GM18520 (cell line): ENCODE data around the gene MT1G.
A peak's percentile ranks its signal among the peaks of the same experiment; 100 is the strongest.
"Not testable (repeated sequence)": the region's sequence is repeated elsewhere in the genome, so short reads cannot be mapped to it uniquely, and the experiment has no call there.

Experiments used
- ATAC-seq: cut with Tn5 transposase; IDR thresholded peaks from one replicate; pipeline ENCODE4 v1.9.1; 2021; ENCODE audit not compliant: unreplicated experiment

Gene MT1G

DNA sequence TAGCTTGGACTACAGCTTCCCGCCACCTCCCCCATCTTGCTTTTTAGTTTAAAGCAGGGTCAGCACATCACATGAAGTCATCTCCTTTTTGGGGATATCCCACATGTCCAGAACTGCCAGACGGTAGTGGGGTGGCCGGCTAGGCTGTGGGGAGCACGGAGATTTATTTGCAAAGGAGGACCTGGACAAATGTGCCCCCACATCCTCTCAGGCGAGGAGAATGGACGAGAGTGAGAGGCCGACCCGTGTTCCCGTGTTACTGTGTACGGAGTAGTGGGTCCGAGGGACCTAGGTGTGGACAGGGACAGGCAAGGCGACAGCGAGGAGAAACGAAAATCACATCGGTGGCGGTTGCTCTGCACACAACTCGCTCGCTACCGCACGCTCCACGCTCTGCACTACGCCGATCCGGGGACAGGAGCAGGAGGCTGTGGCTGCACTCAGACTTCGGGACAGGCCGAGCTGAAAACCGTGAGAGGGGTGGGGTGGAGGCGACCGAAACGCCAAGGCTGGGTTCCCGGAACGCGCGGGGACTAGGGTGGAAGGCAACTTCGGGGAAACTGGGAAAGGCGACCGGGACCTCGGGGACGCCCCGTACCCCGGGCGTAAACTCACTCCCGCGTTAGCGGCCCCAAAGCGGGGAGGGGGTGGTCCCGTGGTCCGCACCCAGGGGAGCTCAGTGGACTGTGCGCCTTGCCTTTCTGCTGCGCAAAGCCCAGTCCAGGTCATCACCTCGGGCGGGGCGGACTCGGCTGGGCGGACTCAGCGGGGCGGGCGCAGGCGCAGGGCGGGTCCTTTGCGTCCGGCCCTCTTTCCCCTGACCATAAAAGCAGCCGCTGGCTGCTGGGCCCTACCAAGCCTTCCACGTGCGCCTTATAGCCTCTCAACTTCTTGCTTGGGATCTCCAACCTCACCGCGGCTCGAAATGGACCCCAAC is 29.8 kb downstream of the MT1G start, which contains the start of gene MT1A:
TSS of gene MT1A (plus strand) at position 853 of the 937 bp plus-strand sequence. CDS start at position 926, 73 bp downstream.
- ATAC-seq = no peak

- no peak for ATAC-seq
These were observed 31.1 kb downstream of the MT1G start for GRCh38 chr16:56636616-56637413.

- ATAC-seq = no peak
These were observed 32.4 kb downstream of the MT1G start for GRCh38 chr16:56635441-56635967.

DNA sequence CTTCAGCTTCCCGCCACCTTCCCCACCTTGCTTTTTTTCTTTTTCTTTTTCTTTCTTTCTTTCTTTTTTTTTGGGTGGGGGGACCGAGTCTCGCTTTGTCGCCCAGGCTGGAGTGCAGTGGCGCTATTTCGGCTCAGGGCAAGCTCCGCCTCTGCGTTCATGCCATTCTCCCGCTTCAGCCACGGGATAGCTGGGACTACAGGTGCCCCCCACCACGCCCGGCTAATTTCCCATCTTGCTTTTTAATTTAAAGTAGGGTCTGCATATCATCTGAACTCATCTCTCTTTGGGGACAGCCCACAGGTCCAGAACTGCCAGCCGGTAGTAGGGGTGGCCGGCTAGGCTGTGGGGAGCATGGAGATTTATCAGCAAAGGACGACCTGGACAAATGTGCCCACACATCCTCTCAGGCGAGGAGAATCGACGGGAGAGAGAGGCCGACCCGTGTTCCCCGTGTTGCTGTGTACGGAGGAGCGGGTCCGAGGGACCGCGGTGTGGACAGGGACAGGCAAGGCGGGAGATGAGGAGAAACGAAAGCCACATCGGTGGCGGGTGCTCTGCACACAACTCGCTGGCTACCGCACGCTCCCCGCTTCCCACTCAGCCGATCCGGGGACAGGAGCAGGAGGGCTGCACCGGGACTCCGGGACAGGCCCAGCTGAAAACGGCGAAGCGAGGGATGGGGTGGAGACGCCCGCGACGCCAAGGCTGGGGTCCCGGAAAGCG is 33.0 kb downstream of the MT1G start:
- no peak for ATAC-seq

DNA sequence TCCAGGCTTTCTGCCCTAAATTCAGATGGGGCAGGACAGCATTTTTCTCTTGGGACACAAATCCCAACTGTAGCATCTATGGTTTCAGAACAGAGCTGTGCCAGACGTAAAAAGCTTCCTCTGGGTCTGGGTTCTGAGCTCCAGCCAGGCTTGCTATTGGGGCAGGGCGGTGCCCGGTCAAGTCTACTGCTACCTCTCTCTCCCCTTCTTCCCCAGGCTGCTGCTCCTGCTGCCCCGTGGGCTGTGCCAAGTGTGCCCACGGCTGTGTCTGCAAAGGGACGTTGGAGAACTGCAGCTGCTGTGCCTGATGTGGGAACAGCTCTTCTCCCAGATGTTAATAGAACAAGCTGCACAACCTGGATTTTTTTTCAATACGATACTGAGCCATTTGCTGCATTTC is 34.3 kb downstream of the MT1G start:
- ATAC-seq = no peak

DNA sequence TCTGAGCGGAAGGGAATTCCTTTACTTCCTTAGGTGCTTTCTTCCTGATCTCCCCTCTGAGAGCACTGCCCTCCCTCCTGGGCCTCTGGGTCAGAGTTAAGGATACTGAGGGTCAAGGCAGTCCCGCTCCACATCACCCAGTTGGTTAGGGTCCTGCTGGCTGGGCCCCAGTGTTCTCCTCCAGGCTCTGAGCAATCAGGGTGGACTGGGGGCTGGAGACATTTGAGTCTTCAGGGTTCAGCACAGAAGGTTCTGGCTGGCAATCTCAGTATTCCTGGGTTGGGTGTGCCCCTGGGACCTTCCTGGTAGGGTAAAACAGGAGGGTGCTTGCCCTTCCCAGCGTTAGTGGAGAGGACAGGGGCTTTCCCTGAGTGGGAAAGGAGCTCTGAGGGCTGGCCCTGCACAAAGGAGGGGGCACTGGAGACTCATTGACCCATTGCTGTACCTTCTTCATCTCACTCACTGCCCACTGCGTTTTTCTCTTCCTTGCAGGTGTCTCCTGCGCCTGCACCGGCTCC is 35.0 kb downstream of the MT1G start:
- ATAC-seq = no peak

- no peak for ATAC-seq
These were observed 35.6 kb downstream of the MT1G start, which contains the start of gene MT1M for GRCh38 chr16:56632156-56632847. TSS of gene MT1M (plus strand) at chr16:56632659. CDS start at chr16:56632732, 73 bp downstream.

DNA sequence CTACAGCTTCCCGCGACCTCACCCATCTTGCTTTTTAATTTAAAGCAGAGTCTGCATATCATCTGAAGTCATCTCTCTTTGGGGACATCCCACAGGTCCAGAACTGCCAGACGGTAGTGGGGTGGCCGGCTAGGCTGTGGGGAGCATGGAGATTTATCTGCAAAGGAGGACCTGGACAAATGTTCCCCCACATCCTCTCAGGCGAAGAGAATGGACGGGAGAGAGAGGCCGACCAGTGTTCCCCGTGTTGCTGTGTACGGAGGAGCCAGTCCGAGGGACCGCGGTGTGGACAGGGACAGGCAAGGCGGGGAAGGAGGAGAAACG is 36.1 kb downstream of the MT1G start:
- ATAC-seq = no peak

DNA sequence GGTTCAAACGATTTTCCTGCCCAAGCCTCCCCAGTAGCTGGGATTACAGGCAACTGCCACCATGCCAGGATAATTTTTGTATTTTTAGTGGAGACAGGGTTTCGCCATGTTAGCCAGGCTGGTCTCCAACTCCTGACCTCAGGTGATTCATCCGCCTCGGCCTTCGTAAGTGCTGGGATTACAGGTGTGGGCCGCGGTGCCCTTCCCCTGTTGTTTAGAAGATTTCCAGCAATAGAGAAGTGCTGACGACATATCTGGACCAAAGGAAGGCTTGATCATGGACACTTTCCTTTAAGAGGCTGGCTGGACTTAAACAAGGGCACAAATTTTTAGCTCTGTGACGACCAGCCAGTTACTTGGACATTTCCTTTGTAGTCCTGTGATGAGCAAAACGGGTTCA is 36.7 kb downstream of the MT1G start:
- no peak for ATAC-seq

DNA sequence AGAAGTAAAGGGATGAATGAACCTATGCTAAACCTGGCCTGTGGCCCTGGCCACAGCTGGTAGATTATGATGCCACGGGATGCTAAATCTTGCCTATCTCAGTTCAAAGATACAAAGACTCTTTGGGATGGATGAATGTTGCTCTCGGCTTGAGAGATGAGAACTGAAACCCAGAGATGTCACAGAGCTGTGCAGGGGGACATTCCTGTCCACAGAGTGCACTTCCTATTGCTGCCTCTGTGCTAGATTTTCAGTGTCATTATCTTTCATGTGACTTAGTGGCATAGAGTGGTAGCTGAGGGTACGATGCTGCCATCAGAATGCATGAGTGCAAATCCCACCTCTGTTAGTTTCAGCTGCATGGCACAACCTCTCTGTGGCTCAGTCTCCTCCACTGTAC is 37.7 kb downstream of the MT1G start:
- peak; percentile 74 for ATAC-seq

DNA sequence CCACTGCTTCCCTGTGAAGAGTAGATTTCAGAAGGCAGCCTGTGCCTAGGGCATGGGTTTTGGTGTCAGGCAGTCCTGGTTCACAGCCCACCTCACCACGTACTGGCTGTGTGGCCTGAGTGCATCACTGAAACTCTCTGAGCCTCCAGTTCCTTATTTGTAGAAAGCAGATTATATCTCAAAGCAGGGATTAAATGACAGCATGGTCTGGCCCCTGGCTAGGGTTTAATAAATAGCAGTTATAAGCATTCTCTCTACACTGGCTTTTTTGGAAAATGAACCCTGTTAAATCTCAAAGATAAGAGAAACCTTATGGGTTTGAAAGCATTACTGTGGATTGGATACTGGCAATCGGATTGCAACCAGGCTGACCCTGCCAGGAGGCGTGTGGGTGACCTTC is 38.3 kb downstream of the MT1G start:
- no peak for ATAC-seq

- no peak for ATAC-seq
These were observed 39.1 kb downstream of the MT1G start for GRCh38 chr16:56628486-56629350.

DNA sequence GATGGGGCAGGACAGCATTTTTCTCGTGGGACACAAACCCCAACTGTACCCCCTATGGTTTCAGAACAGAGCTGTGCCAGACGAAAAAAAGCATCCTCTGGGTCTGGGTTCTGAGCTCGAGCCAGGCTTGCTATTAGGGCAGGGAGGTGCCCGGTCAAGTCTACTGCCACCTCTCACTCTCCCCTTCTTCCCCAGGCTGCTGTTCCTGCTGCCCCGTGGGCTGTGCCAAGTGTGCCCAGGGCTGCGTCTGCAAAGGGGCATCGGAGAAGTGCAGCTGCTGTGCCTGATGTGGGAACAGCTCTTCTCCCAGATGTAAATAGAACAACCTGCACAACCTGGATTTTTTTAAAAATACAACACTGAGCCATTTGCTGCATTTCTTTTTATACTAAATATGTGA is 41.2 kb downstream of the MT1G start:
- ATAC-seq = no peak

DNA sequence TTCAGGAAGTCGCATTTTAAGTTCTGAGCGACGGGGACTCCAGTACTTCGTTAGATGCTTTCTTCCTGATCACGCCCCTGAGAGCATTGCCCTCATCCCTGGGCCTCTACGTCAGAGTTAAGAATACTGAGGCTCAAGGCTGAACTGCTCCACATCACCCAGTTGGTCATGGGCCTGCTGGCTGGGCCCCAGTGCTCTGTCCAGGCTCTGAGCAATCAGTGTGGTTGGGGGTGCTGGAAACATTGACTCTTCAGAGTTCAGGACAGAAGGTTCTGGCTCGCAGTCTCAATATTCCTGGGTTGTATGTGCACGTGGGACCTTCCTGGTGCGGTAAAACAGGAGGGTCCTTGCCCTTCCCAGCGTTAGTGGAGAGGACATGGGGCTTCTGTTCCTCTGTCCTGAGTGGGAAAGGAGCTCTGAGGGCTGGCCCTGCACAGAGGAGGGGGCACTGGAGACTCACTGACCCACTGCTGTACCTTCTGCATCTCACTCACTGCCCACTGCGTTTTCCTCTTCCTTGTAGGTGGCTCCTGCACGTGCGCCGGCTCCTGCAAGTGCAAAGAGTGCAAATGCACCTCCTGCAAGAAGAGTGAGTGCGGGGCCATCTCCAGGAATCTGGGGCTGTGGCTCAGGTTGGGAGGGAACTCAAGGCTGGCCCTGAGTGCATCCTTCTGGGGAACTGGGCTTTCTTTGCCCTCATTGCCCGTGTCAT is 41.8 kb downstream of the MT1G start:
- ATAC-seq = no peak

GRCh38 chr16:56625140-56625942 is 42.5 kb downstream of the MT1G start, which contains the start of gene MT1E:
TSS of gene MT1E (plus strand) at chr16:56625781. CDS start at chr16:56625852, 71 bp downstream.
- ATAC-seq = no peak

DNA sequence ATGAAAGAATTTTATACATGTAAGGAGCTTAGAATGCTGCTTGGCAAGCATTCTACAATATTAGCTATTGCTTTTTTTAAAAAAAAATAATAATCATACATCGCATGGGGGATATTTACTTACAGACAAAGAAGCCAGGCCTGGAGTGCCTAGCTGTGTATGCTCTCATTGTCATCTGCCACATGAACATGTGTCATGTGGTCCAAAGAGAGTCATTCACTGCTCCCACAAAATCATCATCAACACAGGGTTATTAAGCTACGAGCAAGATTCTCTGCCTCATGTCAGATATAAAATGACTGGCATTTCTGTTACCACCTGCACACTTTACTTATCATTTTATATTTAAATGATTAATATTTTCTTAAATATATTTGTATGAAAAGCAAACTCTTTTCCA is 44.2 kb downstream of the MT1G start:
- ATAC-seq = no peak

- ATAC-seq = not testable (repeated sequence)
These were observed 44.7 kb downstream of the MT1G start for GRCh38 chr16:56623184-56623583.
